GM19452 (cell line): ENCODE data around the gene HSPG2.
"Not testable (repeated sequence)": the region's sequence is repeated elsewhere in the genome, so short reads cannot be mapped to it uniquely, and the experiment has no call there.

Source experiments
- ATAC-seq: cut with Tn5 transposase; IDR thresholded peaks from one replicate; pipeline ENCODE4 v1.9.1; 2021; ENCODE audit not compliant: unreplicated experiment

The HSPG2 gene

GRCh38 chr1:21956720-21957552, 19.8 kb upstream of the HSPG2 start:
- no peak for ATAC-seq

- no peak for ATAC-seq
Observed at GRCh38 chr1:21955501-21956281, 18.6 kb upstream of the HSPG2 start.

GRCh38 chr1:21955058-21955457, 17.9 kb upstream of the HSPG2 start:
- ATAC-seq, result no peak

GRCh38 chr1:21952786-21953520, 15.8 kb upstream of the HSPG2 start:
- no peak for ATAC-seq

- ATAC-seq, result no peak
Observed at GRCh38 chr1:21951226-21951870, 14.2 kb upstream of the HSPG2 start.

- no peak for ATAC-seq
Observed at GRCh38 chr1:21950734-21951133, 13.6 kb upstream of the HSPG2 start.

GRCh38 chr1:21946836-21947587, 9.9 kb upstream of the HSPG2 start:
- ATAC-seq, result no peak

GRCh38 chr1:21944733-21945073, 7.6 kb upstream of the HSPG2 start:
- ATAC-seq, result no peak

- ATAC-seq, result not testable (repeated sequence)
Observed at GRCh38 chr1:21942959-21943640, 6.0 kb upstream of the HSPG2 start.

- no peak for ATAC-seq
Observed at GRCh38 chr1:21942464-21942863, 5.4 kb upstream of the HSPG2 start.

GRCh38 chr1:21941370-21941769, 4.3 kb upstream of the HSPG2 start:
- ATAC-seq, result no peak

- no peak for ATAC-seq
Observed at GRCh38 chr1:21940492-21940891, 3.4 kb upstream of the HSPG2 start.

GRCh38 chr1:21939650-21940374, 2.7 kb upstream of the HSPG2 start:
- no peak for ATAC-seq

- ATAC-seq, result no peak
Observed at GRCh38 chr1:21938732-21939538, 1.8 kb upstream of the HSPG2 start.

- no peak for ATAC-seq
Observed at GRCh38 chr1:21937372-21938121, 437 bp upstream of the HSPG2 start.

- no peak for ATAC-seq
Observed at GRCh38 chr1:21936366-21937031, 611 bp downstream of the HSPG2 start.

- no peak for ATAC-seq
Observed at GRCh38 chr1:21935891-21936365, 1.2 kb downstream of the HSPG2 start.
